Retinal pigment epithelial cell (primary cell): ENCODE results near the gene CTAGE4.
"Not testable (repeated sequence)": the region's sequence is repeated elsewhere in the genome, so short reads cannot be mapped to it uniquely, and the experiment has no call there.

Experiments used
- DNase-seq: peaks from one replicate; pipeline ENCODE4 v3.0.0-alpha.2; 2010; ENCODE audit warnings: low read depth
- H3K4me3 ChIP-seq: 2 replicates; pipeline ENCODE4 v1.5.1; 2011; ENCODE audit warnings: mild to moderate bottlenecking, low read length, control low read depth, moderate library complexity
- CTCF ChIP-seq: conservative IDR thresholded peaks from 2 replicates; pipeline ENCODE4 v1.5.1; 2011; ENCODE audit warnings: low read depth, low read length, control low read depth, inconsistent platforms

The CTAGE4 gene, protein sequence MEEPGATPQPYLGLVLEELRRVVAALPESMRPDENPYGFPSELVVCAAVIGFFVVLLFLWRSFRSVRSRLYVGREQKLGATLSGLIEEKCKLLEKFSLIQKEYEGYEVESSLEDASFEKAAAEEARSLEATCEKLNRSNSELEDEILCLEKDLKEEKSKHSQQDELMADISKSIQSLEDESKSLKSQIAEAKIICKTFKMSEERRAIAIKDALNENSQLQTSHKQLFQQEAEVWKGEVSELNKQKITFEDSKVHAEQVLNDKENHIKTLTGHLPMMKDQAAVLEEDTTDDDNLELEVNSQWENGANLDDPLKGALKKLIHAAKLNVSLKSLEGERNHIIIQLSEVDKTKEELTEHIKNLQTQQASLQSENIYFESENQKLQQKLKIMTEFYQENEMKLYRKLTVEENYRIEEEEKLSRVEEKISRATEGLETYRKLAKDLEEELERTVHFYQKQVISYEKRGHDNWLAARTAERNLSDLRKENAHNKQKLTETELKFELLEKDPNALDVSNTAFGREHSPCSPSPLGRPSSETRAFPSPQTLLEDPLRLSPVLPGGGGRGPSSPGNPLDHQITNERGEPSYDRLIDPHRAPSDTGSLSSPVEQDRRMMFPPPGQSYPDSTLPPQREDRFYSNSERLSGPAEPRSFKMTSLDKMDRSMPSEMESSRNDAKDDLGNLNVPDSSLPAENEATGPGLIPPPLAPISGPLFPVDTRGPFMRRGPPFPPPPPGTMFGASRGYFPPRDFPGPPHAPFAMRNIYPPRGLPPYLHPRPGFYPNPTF

DNA sequence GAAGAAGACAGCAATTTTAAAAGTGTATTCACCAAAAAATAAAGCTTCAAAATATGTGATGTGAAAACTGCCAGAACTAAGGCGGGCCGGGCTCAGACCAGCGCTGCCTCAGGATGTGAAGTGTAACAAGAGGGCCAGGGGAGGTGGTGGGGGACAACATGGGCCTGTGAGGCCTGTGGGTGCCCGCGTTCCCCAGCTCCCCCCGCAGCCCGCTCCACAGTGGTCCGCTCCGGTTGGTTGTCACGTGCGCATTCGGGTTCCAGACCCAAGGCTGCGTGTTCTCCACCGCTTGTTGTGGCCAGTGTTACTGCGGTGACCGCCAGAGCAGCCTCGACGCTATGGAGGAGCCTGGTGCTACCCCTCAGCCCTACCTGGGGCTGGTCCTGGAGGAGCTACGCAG lies at the start of gene CTAGE4:
CTAGE4 (plus strand) TSS at position 301 of the 400 bp plus-strand sequence; CDS start at position 339, 38 bp downstream.
- not testable (repeated sequence) for H3K4me3 ChIP-seq, DNase-seq

DNA sequence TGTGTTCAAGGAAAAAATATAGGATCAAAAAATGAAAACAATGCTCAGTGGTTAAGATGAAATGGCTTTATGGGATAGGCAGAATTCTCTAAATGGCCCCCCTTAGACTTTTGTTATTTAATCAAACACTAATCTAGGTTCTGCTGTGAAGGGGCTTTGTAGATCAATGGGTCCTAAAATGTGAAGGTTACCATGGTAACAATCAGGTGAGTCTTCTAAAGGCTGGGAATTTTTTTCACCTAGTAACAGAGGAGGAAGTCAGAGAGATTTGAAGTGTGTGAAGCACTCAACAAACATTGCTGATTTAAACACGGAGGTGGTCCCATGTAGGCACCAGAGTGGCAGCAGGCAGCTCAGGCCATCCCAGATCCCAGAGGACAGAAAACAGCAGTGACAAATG lies 49.1 kb upstream of the CTAGE4 start:
- no peak overlapping the region for H3K4me3 ChIP-seq
- DNase-seq, result no peak
- no peak for TF ChIP-seq CTCF

GRCh38 chr7:144137501-144137900 lies 45.8 kb upstream of the CTAGE4 start:
- no peak for DNase-seq
- H3K4me3 ChIP-seq, result no peak overlapping the region
- TF ChIP-seq CTCF, result no peak

- no peak for DNase-seq
- TF ChIP-seq CTCF, result no peak
- no peak overlapping the region for H3K4me3 ChIP-seq
Measured at GRCh38 chr7:144142187-144142586, 41.1 kb upstream of the CTAGE4 start.

- no peak for DNase-seq
- no peak overlapping the region for H3K4me3 ChIP-seq
- no peak for TF ChIP-seq CTCF
Measured at GRCh38 chr7:144144426-144144825, 38.8 kb upstream of the CTAGE4 start.

GRCh38 chr7:144148224-144148827 lies 34.9 kb upstream of the CTAGE4 start:
- no peak overlapping the region for H3K4me3 ChIP-seq
- no peak for DNase-seq
- TF ChIP-seq CTCF, result no peak

- TF ChIP-seq CTCF, result no peak
- DNase-seq, result no peak
- H3K4me3 ChIP-seq, result no peak overlapping the region
Measured at GRCh38 chr7:144158861-144159260, 24.4 kb upstream of the CTAGE4 start.
